Activated CD4-positive, alpha-beta T cell treated with anti-CD3 and anti-CD28 coated beads for 48 hours (primary cell): Measurements from ENCODE around the gene FARP2.
"Not testable (repeated sequence)": the region's sequence is repeated elsewhere in the genome, so short reads cannot be mapped to it uniquely, and the experiment has no call there.

ENCODE experiments used
- DNase-seq: peaks from one replicate; pipeline ENCODE4 v3.0.0-alpha.2; 2020

Gene FARP2

GRCh38 chr2:241491549-241492173 is 135.6 kb downstream of the FARP2 start:
- no peak for DNase-seq

- DNase-seq, result no peak
Measured at GRCh38 chr2:241492174-241492565, 136.1 kb downstream of the FARP2 start.

GRCh38 chr2:241493092-241493491 is 137.0 kb downstream of the FARP2 start:
- no peak for DNase-seq

GRCh38 chr2:241494311-241494908 is 138.3 kb downstream of the FARP2 start:
- no peak for DNase-seq

- no peak for DNase-seq
Measured at GRCh38 chr2:241495172-241496002, 139.3 kb downstream of the FARP2 start.

GRCh38 chr2:241496003-241496707 is 140.1 kb downstream of the FARP2 start:
- no peak for DNase-seq

GRCh38 chr2:241496904-241497877 is 141.1 kb downstream of the FARP2 start:
- no peak for DNase-seq

- DNase-seq, result no peak
Measured at GRCh38 chr2:241498115-241499070, 142.3 kb downstream of the FARP2 start.

- DNase-seq, result no peak
Measured at GRCh38 chr2:241499146-241499965, 143.3 kb downstream of the FARP2 start.

- no peak for DNase-seq
Measured at GRCh38 chr2:241500016-241500415, 143.9 kb downstream of the FARP2 start.

GRCh38 chr2:241500431-241500975 is 144.4 kb downstream of the FARP2 start:
- DNase-seq, result no peak

GRCh38 chr2:241501099-241501541 is 145.0 kb downstream of the FARP2 start:
- DNase-seq, result no peak

- no peak for DNase-seq
Measured at GRCh38 chr2:241501551-241501950, 145.5 kb downstream of the FARP2 start.

- DNase-seq, result no peak
Measured at GRCh38 chr2:241502281-241502680, 146.2 kb downstream of the FARP2 start.

- no peak for DNase-seq
Measured at GRCh38 chr2:241503776-241504392, 147.8 kb downstream of the FARP2 start.

GRCh38 chr2:241505086-241505780 is 149.1 kb downstream of the FARP2 start:
- DNase-seq, result no peak

- DNase-seq, result no peak
Measured at GRCh38 chr2:241505781-241506201, 149.7 kb downstream of the FARP2 start.

GRCh38 chr2:241506317-241506716 is 150.2 kb downstream of the FARP2 start:
- not testable (repeated sequence) for DNase-seq
